Caki2 (cell line): ENCODE data around the gene CSNK2B. TPM values are rescaled to one million over a fixed set of nuclear protein-coding genes. Genes with fewer than 3 reads are reported as not detected.
A peak's percentile ranks its signal among the peaks of the same experiment; 100 is the strongest.

ENCODE experiments used
- DNase-seq: peaks from one replicate; pipeline ENCODE4 v3.0.0-alpha.2; 2015; ENCODE audit warnings: low read depth
- in situ Hi-C: cut with HindIII; loops from 2 replicates; pipeline ENCODE4 v1.10.0; 2016; ENCODE audit warnings: low sequenced_read_pairs, low pct_unique_long_range_greater_than_20kb, mixed read lengths
- total RNA-seq: library from RNA; depleted of rRNA; stranded (reverse); fragments of >200 nt; shearing (Covaris generic); gene quantifications from 2 replicates; pipeline ENCODE4 v1.2.3, GENCODE V29; 2014; ENCODE audit warnings: low replicate concordance

Gene CSNK2B
- total RNA-seq, 1 experiment from 2014 or later: 104 TPM

GRCh38 chr6:31680226-31681134 lies 14.6 kb downstream of the CSNK2B start, which contains the start of gene LY6G5C:
Gene LY6G5C, minus strand, starts transcription at chr6:31681067. Its CDS starts 694 bp downstream, at chr6:31680373.
- in situ Hi-C loops: no loop called here
- DNase-seq: peak; percentile 84

GRCh38 chr6:31681135-31681671 lies 15.3 kb downstream of the CSNK2B start:
- in situ Hi-C loops: no loop called here
- DNase-seq: no peak

- in situ Hi-C loops: no loop called here
- DNase-seq: no peak
Measured at GRCh38 chr6:31683591-31683990, 17.7 kb downstream of the CSNK2B start.

- in situ Hi-C loops: no loop called here
- DNase-seq: no peak
Measured at GRCh38 chr6:31686483-31686882, 20.6 kb downstream of the CSNK2B start.

GRCh38 chr6:31687321-31687720 lies 21.4 kb downstream of the CSNK2B start:
- in situ Hi-C loops: no loop called here
- DNase-seq: no peak

- in situ Hi-C loops: no loop called here
- DNase-seq: no peak
Measured at GRCh38 chr6:31687860-31688693, 22.2 kb downstream of the CSNK2B start.

- in situ Hi-C loops: no loop called here
Measured at GRCh38 chr6:31689249-31690110, 23.6 kb downstream of the CSNK2B start.

GRCh38 chr6:31690231-31691077 lies 24.6 kb downstream of the CSNK2B start:
- no peak for DNase-seq
- in situ Hi-C loops: no loop called here

More at GRCh38 chr6:31689249-31690110, 23.6 kb downstream of the CSNK2B start:
- DNase-seq: no peak

- in situ Hi-C loops: no loop called here
- DNase-seq: no peak
Measured at GRCh38 chr6:31691078-31691463, 25.2 kb downstream of the CSNK2B start.

- in situ Hi-C loops: no loop called here
- no peak for DNase-seq
Measured at GRCh38 chr6:31691564-31692108, 25.8 kb downstream of the CSNK2B start.

GRCh38 chr6:31692353-31692752 lies 26.5 kb downstream of the CSNK2B start:
- in situ Hi-C loops: no loop called here

GRCh38 chr6:31692886-31693285 lies 27.0 kb downstream of the CSNK2B start:
- in situ Hi-C loops: no loop called here
- no peak for DNase-seq

More at GRCh38 chr6:31692353-31692752, 26.5 kb downstream of the CSNK2B start:
- no peak for DNase-seq

GRCh38 chr6:31693535-31693934 lies 27.7 kb downstream of the CSNK2B start:
- in situ Hi-C loops: no loop called here
- no peak for DNase-seq

- in situ Hi-C loops: no loop called here
- no peak for DNase-seq
Measured at GRCh38 chr6:31697555-31697954, 31.7 kb downstream of the CSNK2B start.

- in situ Hi-C loops: no loop called here
Measured at GRCh38 chr6:31700740-31701401, 35.0 kb downstream of the CSNK2B start.

GRCh38 chr6:31701666-31702404 lies 36.0 kb downstream of the CSNK2B start:
- DNase-seq: no peak
- in situ Hi-C loops: no loop called here

More at GRCh38 chr6:31700740-31701401, 35.0 kb downstream of the CSNK2B start:
- no peak for DNase-seq
